Lung (tissue), 12 donors: ENCODE results near the gene IRAK1. TPM values are rescaled to one million over a fixed set of nuclear protein-coding genes. Genes with fewer than 3 reads are reported as not detected.

Experiments used
- ATAC-seq: fragments of 200-7000 bp; cut with Tn5 transposase; one replicate; pipeline ENCODE4 v1.9.1; 2020; ENCODE audit warnings: moderate number of reproducible peaks; ENCODE audit not compliant: insufficient read depth, low FRiP score
- DNase-seq, 3 donors: peaks; one replicate each; pipeline ENCODE4 v3.0.0-alpha.2; 2013 to 2017
- H3K27ac ChIP-seq, 2 donors: one replicate each; pipeline ENCODE4 v1.5.1; 2013; ENCODE audit warnings: mild to moderate bottlenecking in 2 of 2, moderate library complexity in 2 of 2, control low read depth in 1 of 2, inconsistent platforms in 1 of 2, low read depth in 1 of 2, low read length in 1 of 2
- H3K27me3 ChIP-seq, 3 donors: one replicate each; pipeline ENCODE4 v1.5.1; 2013; ENCODE audit warnings: low read length in 2 of 3; ENCODE audit not compliant: control insufficient read depth in 3 of 3, insufficient read depth in 3 of 3
- H3K36me3 ChIP-seq, 4 donors: one replicate each; pipeline ENCODE4 v1.5.1; 2013; ENCODE audit warnings: low read length in 4 of 4, mild to moderate bottlenecking in 1 of 4, moderate library complexity in 1 of 4; ENCODE audit not compliant: control insufficient read depth in 4 of 4, insufficient read depth in 4 of 4
- H3K4me1 ChIP-seq, 5 donors: one replicate each; pipeline ENCODE4 v1.5.1; 2013; ENCODE audit warnings: low read length in 5 of 5, mild to moderate bottlenecking in 2 of 5, moderate library complexity in 1 of 5; ENCODE audit not compliant: control insufficient read depth in 5 of 5, insufficient read depth in 5 of 5
- H3K4me3 ChIP-seq: one replicate; pipeline ENCODE4 v1.5.1; 2013; ENCODE audit warnings: mild to moderate bottlenecking, control low read depth, moderate library complexity
- H3K9ac ChIP-seq, 2 donors: one replicate each; pipeline ENCODE4 v1.5.1; 2013; ENCODE audit warnings: low read length in 2 of 2, control low read depth in 1 of 2; ENCODE audit not compliant: insufficient read depth in 1 of 2
- H3K9me3 ChIP-seq, 4 donors: one replicate each; pipeline ENCODE4 v1.5.1; 2013; ENCODE audit warnings: low read length in 3 of 4, mild to moderate bottlenecking in 1 of 4, moderate library complexity in 1 of 4; ENCODE audit not compliant: control insufficient read depth in 4 of 4, insufficient read depth in 3 of 4
- CTCF ChIP-seq: IDR thresholded peaks from 2 replicates; pipeline ENCODE4 v1.5.1; 2012; ENCODE audit warnings: mild to moderate bottlenecking; ENCODE audit errors: control extremely low read depth, extremely low read depth
- WGBS, 2 donors: extraction: QIAGEN DNeasy Blood & Tissue Kit; methylation state at CpG; one replicate each; pipeline ENCODE4 v1.1.7; 2013; 5-methylcytosine and 5-hydroxymethylcytosine counted together
- polyA plus RNA-seq, 2 donors: library from polyadenylated mRNA; stranded (reverse); fragments of 200-250 nt; gene quantifications; one replicate each; pipeline ENCODE4 v1.2.1, GENCODE V29; 2013
- total RNA-seq, 2 donors: library from RNA; depleted of rRNA in 1 of 2; stranded (reverse); fragments of >200 nt in 1 of 2; gene quantifications; one replicate each; pipeline ENCODE4 v1.2.1, GENCODE V29; 2014 to 2021
- donor health status: control.
- donor health status: control.
- donor health status: Bipolar disorder and iron deficiency.
- donor health status: healthy.
- donor health status: DM: yes; HTN: yes; CAD: no.

The IRAK1 gene
- total and polyA plus RNA-seq, 4 donors = 24.6 to 153 (median 97.7) TPM

GRCh38 chrX:154026136-154027021 is 6.7 kb upstream of the IRAK1 start:
- Histone ChIP-seq H3K4me1 (peaks cover 0 to 14% (median 0%) of the 10 kb centered on the region in 5 donors), H3K27ac (no peak overlapping the region), H3K36me3 (peaks cover 0 to 20% (median 9%) of the 10 kb centered on the region in 4 donors), H3K4me3 (no peak overlapping the region), H3K9ac (no peak overlapping the region), H3K9me3 (no peaks in the 10 kb centered on the region), H3K27me3 (no peaks in the 10 kb centered on the region)
- no peak for TF ChIP-seq CTCF
- WGBS, 2 donors = 88 to 90% methylated on average over 21 of the region's 21 CpGs
- DNase-seq = no peak
- no peak for ATAC-seq

GRCh38 chrX:154025230-154025629 is 5.5 kb upstream of the IRAK1 start:
- H3K36me3 ChIP-seq = peaks cover 0 to 9% (median 5%) of the 10 kb centered on the region in 4 donors
- H3K27ac ChIP-seq = no peak overlapping the region
- no peak for ATAC-seq
- H3K4me1 ChIP-seq = peaks cover 0 to 25% (median 8%) of the 10 kb centered on the region in 5 donors
- H3K4me3 ChIP-seq = no peak overlapping the region
- no peak overlapping the region for H3K9ac ChIP-seq
- TF ChIP-seq CTCF = no peak
- 52 to 67% methylated on average over 8 of the region's 8 CpGs for WGBS, 2 donors
- H3K9me3 ChIP-seq = peaks cover 0 to 3% (median 0%) of the 10 kb centered on the region in 4 donors
- H3K27me3 ChIP-seq = no peaks in the 10 kb centered on the region
- DNase-seq = no peak

GRCh38 chrX:154024271-154024670 is 4.6 kb upstream of the IRAK1 start:
- ATAC-seq (no peak), DNase-seq (no peak)
- Histone ChIP-seq H3K4me3 (no peak overlapping the region), H3K27ac (no peak overlapping the region), H3K4me1 (peaks cover 0 to 26% (median 8%) of the 10 kb centered on the region in 5 donors), H3K27me3 (no peaks in the 10 kb centered on the region), H3K9me3 (peaks cover 0 to 3% (median 0%) of the 10 kb centered on the region in 4 donors), H3K36me3 (peaks cover 0 to 8% (median 3%) of the 10 kb centered on the region in 4 donors), H3K9ac (no peak overlapping the region)
- 87 to 92% methylated on average over 13 to 15 of the region's 15 CpGs for WGBS, 2 donors
- TF ChIP-seq CTCF = no peak
